HEK293 (cell line): ENCODE results near the gene ACOT8.

ENCODE experiments used
- CTCF ChIA-PET: fragments of 350-600 bp; formaldehyde crosslinking; extraction: SDS; loops from one replicate; lab custom pipeline; 2021; ENCODE audit warnings: antibody characterized with exemption; lab: Yijun Ruan, JAX
- POLR2A ChIA-PET: fragments of 300-600 bp; formaldehyde crosslinking; extraction: SDS; loops from one replicate; lab custom pipeline; 2020; ENCODE audit warnings: antibody characterized with exemption, inconsistent platforms; lab: Yijun Ruan, JAX
- H3K27ac ChIP-seq: fragments of 200-500 bp; sonication (Bioruptor generic); 2 replicates; pipeline ENCODE4 v1.5.1; 2014; ENCODE audit warnings: low read depth, low read length, control low read depth, inconsistent platforms; ENCODE audit errors: extremely low read depth
- H3K36me3 ChIP-seq, 2 experiments: fragments of 200-500 bp in 1 of 2; sonication (Bioruptor generic) in 1 of 2; 1 replicate in 1 of 2; 2 replicates in 1 of 2; pipeline ENCODE4 v1.5.1; 2014 to 2017; ENCODE audit warnings: inconsistent platforms in 2 of 2, low read length in 2 of 2; ENCODE audit not compliant: control insufficient read depth in 2 of 2, insufficient read depth in 1 of 2
- H3K4me1 ChIP-seq: fragments of 200-500 bp; sonication (Bioruptor generic); 2 replicates; pipeline ENCODE4 v1.5.1; 2014; ENCODE audit warnings: mild to moderate bottlenecking, low read length, inconsistent platforms; ENCODE audit not compliant: control insufficient read depth, insufficient read depth
- H3K4me3 ChIP-seq: 2 replicates; pipeline ENCODE4 v1.5.1; 2011; ENCODE audit warnings: low read depth, mild to moderate bottlenecking, control low read depth, low read length, moderate library complexity
- H3K9me3 ChIP-seq: fragments of 200-500 bp; sonication (Bioruptor generic); 2 replicates; pipeline ENCODE4 v1.5.1; 2014; ENCODE audit warnings: low read depth, low read length, inconsistent platforms; ENCODE audit not compliant: control insufficient read depth, insufficient read depth
- FEZF1 ChIP-seq: fragments of 450-650 bp; formaldehyde crosslinking; IDR thresholded peaks from 2 replicates; pipeline ENCODE4 v1.5.1; 2016; ENCODE audit warnings: missing biosample characterization, missing genetic modification characterization
- GLIS1 ChIP-seq: fragments of 450-650 bp; formaldehyde crosslinking; IDR thresholded peaks from 2 replicates; pipeline ENCODE4 v1.5.1; 2016; ENCODE audit warnings: missing biosample characterization, missing genetic modification characterization
- HOXA7 ChIP-seq: sonication (generic); formaldehyde crosslinking; IDR thresholded peaks from 2 replicates; pipeline ENCODE4 v1.8.1; 2022; ENCODE audit warnings: missing genetic modification reagents, borderline replicate concordance
- OSR2 ChIP-seq: fragments of 450-650 bp; formaldehyde crosslinking; IDR thresholded peaks from 2 replicates; pipeline ENCODE4 v1.5.1; 2016; ENCODE audit warnings: missing biosample characterization, missing genetic modification characterization
- ZBTB7A ChIP-seq: fragments of 450-650 bp; formaldehyde crosslinking; IDR thresholded peaks from 2 replicates; pipeline ENCODE4 v1.5.1; 2016; ENCODE audit warnings: low read depth, missing biosample characterization, missing genetic modification characterization
- ZFHX2 ChIP-seq: fragments of 450-650 bp; formaldehyde crosslinking; conservative IDR thresholded peaks from 2 replicates; pipeline ENCODE4 v1.5.1; 2016; ENCODE audit warnings: missing biosample characterization, missing genetic modification characterization
- ZFP37 ChIP-seq: fragments of 450-650 bp; formaldehyde crosslinking; IDR thresholded peaks from 2 replicates; pipeline ENCODE4 v1.5.1; 2016; ENCODE audit warnings: missing biosample characterization, missing genetic modification characterization
- ZNF121 ChIP-seq: fragments of 450-650 bp; formaldehyde crosslinking; IDR thresholded peaks from 2 replicates; pipeline ENCODE4 v1.5.1; 2016; ENCODE audit warnings: missing biosample characterization, missing genetic modification characterization
- ZNF132 ChIP-seq: fragments of 450-650 bp; formaldehyde crosslinking; IDR thresholded peaks from 2 replicates; pipeline ENCODE4 v1.5.1; 2017; ENCODE audit warnings: missing biosample characterization, missing genetic modification characterization, borderline replicate concordance
- ZNF221 ChIP-seq: fragments of 450-650 bp; formaldehyde crosslinking; IDR thresholded peaks from 2 replicates; pipeline ENCODE4 v1.5.1; 2017; ENCODE audit warnings: missing biosample characterization, missing genetic modification characterization, borderline replicate concordance
- ZNF266 ChIP-seq: fragments of 450-650 bp; formaldehyde crosslinking; IDR thresholded peaks from 2 replicates; pipeline ENCODE4 v1.5.1; 2016; ENCODE audit warnings: missing biosample characterization, missing genetic modification characterization, low read depth
- ZNF302 ChIP-seq: fragments of 450-650 bp; formaldehyde crosslinking; IDR thresholded peaks from 2 replicates; pipeline ENCODE4 v1.5.1; 2016; ENCODE audit warnings: missing biosample characterization, missing genetic modification characterization, low read depth
- ZNF391 ChIP-seq: fragments of 450-650 bp; formaldehyde crosslinking; IDR thresholded peaks from 2 replicates; pipeline ENCODE4 v1.5.1; 2016; ENCODE audit warnings: low read depth, missing biosample characterization, missing genetic modification characterization, borderline replicate concordance
- ZNF423 ChIP-seq: fragments of 450-650 bp; formaldehyde crosslinking; IDR thresholded peaks from 2 replicates; pipeline ENCODE4 v1.5.1; 2016; ENCODE audit warnings: missing biosample characterization, missing genetic modification characterization
- ZNF514 ChIP-seq: fragments of 450-650 bp; formaldehyde crosslinking; IDR thresholded peaks from 2 replicates; pipeline ENCODE4 v1.5.1; 2016; ENCODE audit warnings: missing biosample characterization, missing genetic modification characterization
- ZNF610 ChIP-seq: fragments of 450-650 bp; formaldehyde crosslinking; IDR thresholded peaks from 2 replicates; pipeline ENCODE4 v1.5.1; 2016; ENCODE audit warnings: missing biosample characterization, missing genetic modification characterization, borderline replicate concordance
- ZNF670 ChIP-seq: fragments of 450-650 bp; formaldehyde crosslinking; IDR thresholded peaks from 2 replicates; pipeline ENCODE4 v1.5.1; 2016; ENCODE audit warnings: missing biosample characterization, missing genetic modification characterization, low read depth
- ZNF792 ChIP-seq: fragments of 450-650 bp; formaldehyde crosslinking; IDR thresholded peaks from 2 replicates; pipeline ENCODE4 v1.5.1; 2016; ENCODE audit warnings: missing biosample characterization, missing genetic modification characterization
- TF ChIP-seq, protein P1 (sequence below): fragments of 450-650 bp; formaldehyde crosslinking; IDR thresholded peaks from 2 replicates; pipeline ENCODE4 v1.5.1; 2016; ENCODE audit warnings: missing biosample characterization, missing genetic modification characterization
- TF ChIP-seq, protein P2 (sequence below): fragments of 450-650 bp; formaldehyde crosslinking; IDR thresholded peaks from 2 replicates; pipeline ENCODE4 v1.5.1; 2016; ENCODE audit warnings: missing biosample characterization, missing genetic modification characterization
- TF ChIP-seq, protein P3 (sequence below): fragments of 450-650 bp; formaldehyde crosslinking; IDR thresholded peaks from 2 replicates; pipeline ENCODE4 v1.5.1; 2016; ENCODE audit warnings: missing biosample characterization, missing genetic modification characterization, low read depth

The ACOT8 gene

DNA sequence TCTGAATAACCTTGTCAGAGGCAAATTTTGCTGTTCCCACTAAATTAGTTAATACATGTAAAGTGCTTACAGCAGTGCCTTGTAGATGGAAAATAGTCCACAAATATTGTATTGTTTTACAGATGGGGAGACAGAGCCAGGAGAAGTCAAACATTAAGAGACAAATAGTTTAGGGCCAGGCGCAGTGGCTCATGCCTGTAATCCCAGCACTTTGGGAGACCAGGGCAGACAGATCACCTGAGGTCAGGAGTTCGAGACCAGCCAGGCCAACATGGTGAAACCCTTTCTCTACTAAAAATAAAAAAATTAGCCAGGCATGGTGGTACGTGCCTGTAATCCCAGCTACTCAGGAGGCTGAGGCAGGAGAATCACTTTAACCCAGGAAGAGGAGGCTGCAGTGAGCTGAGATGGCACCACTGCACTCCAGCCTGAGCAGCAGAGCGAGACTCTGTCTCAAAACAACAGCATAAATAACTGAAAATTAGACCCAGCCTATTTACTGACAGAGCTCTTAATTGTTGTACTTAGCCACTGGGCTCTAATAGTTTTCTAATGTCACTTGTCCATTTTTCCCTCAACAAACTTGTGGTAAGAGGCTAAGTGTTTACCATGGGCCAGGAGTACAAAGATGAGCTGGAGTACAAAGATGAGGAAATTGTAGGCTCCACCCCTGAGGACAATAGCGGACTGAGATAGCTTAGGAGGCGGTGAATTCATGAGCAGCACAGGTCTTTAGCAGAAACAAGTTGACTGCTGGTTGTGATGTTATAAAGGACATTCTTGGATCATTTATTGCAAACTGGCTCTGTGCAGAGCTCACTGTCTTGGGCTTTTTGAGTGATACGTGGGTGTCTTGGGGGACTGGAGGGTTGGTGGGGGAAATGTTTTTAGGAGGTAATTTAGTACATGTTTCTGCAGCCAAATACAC is 6.6 kb upstream of the ACOT8 start:
- Histone ChIP-seq H3K4me3 (no peak overlapping the region), H3K9me3 (no peaks in the 10 kb centered on the region), H3K4me1 (peaks cover 5% of the 10 kb centered on the region), H3K27ac (no peak overlapping the region), H3K36me3 (no peaks in the 10 kb centered on the region; a peak in 1 of 3 replicates)
- ChIA-PET POLR2A (interaction anchor here (0.8 kb wide), 1 partner anchor 17 kb away, joined by 3 read pairs; the partner anchor contains the start of gene ZSWIM1), CTCF (no interaction called here)
- TF ChIP-seq ZNF423 (tag by site-specific recombination) (no peak), GLIS1 (tag by site-specific recombination) (no peak), HOXA7 (CRISPR knock-in tag) (no peak), ZNF670 (tag by site-specific recombination) (no peak), ZNF792 (no peak), ZNF266 (tag by site-specific recombination) (no peak), ZNF221 (tag by site-specific recombination) (no peak), ZNF132 (tag by site-specific recombination) (no peak), ZNF391 (tag by site-specific recombination) (no peak), ZNF610 (no peak), ZFP37 (tag by site-specific recombination) (no peak), FEZF1 (tag by site-specific recombination) (no peak), ZNF302 (no peak), ZBTB7A (no peak), ZFHX2 (no peak), ZNF514 (tag by site-specific recombination) (no peak)
- TF ChIP-seq, protein P1, sequence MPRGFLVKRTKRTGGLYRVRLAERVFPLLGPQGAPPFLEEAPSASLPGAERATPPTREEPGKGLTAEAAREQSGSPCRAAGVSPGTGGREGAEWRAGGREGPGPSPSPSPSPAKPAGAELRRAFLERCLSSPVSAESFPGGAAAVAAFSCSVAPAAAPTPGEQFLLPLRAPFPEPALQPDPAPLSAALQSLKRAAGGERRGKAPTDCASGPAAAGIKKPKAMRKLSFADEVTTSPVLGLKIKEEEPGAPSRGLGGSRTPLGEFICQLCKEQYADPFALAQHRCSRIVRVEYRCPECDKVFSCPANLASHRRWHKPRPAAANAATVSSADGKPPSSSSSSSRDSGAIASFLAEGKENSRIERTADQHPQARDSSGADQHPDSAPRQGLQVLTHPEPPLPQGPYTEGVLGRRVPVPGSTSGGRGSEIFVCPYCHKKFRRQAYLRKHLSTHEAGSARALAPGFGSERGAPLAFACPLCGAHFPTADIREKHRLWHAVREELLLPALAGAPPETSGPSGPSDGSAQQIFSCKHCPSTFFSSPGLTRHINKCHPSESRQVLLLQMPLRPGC (tag by site-specific recombination), result no peak

DNA sequence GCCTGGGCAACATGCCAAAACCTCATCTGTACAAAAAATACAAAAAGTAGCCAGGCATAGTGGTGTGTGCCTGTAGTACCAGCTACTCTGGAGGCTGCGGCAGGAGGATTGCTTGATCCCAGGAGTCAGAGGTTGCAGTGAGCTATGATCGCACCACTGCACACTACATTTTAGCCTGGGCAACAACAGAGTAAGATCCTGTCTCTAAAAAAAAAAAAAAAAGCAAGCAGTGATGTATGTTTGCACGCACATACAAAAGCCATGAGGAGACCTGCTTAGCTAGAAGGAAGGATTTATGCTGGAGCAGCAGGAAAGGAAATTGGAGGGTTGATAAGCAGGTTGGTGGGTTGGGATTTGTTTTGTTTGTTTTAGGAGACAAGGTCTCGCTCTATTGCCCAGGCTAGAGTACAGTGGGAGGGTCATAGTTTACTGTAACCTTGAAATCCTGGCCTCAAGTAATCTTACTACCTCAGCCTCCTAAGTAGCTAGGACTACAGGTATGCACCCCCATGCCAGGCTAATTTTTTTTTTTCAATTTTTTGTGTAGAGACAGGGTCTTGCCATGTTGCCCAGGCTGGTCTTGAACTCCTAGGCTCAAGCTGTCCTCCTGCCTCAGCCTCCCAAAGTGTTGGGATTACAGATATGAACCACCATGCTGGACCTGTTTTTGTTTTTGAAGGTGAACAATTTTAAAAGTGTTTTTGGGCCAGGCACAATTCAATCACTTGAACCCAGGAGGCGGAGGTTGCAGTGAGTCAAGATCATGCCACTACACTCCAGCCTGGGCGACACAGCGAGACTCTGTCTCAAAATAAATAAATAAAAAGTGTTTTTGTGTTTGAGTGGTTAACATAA is 4.3 kb upstream of the ACOT8 start:
- H3K36me3 ChIP-seq, result no peaks in the 10 kb centered on the region
- CTCF ChIA-PET, result interaction anchor here (0.6 to 1.4 kb wide), 3 partner anchors 62 to 149 kb away, joined by 4 to 9 read pairs (median 5); no protein-coding TSS in a partner anchor
- H3K27ac ChIP-seq, result no peak overlapping the region
- H3K9me3 ChIP-seq, result no peaks in the 10 kb centered on the region
- POLR2A ChIA-PET, result interaction anchor here (0.6 to 1.4 kb wide), 5 partner anchors 17 to 74 kb away, joined by 3 to 4 read pairs (median 3); no protein-coding TSS in a partner anchor
- no peak overlapping the region for H3K4me3 ChIP-seq
- H3K4me1 ChIP-seq, result peaks cover 5% of the 10 kb centered on the region
- TF ChIP-seq, protein P2, sequence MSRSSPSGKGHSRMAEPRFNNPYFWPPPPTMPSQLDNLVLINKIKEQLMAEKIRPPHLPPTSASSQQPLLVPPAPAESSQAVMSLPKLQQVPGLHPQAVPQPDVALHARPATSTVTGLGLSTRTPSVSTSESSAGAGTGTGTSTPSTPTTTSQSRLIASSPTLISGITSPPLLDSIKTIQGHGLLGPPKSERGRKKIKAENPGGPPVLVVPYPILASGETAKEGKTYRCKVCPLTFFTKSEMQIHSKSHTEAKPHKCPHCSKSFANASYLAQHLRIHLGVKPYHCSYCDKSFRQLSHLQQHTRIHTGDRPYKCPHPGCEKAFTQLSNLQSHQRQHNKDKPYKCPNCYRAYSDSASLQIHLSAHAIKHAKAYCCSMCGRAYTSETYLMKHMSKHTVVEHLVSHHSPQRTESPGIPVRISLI (tag by site-specific recombination), result peak; percentile 59
- TF ChIP-seq OSR2 (peak; percentile 66), ZNF121 (tag by site-specific recombination) (peak; percentile 43; the same call in 1 of the 2 replicates)
- TF ChIP-seq, protein P3, sequence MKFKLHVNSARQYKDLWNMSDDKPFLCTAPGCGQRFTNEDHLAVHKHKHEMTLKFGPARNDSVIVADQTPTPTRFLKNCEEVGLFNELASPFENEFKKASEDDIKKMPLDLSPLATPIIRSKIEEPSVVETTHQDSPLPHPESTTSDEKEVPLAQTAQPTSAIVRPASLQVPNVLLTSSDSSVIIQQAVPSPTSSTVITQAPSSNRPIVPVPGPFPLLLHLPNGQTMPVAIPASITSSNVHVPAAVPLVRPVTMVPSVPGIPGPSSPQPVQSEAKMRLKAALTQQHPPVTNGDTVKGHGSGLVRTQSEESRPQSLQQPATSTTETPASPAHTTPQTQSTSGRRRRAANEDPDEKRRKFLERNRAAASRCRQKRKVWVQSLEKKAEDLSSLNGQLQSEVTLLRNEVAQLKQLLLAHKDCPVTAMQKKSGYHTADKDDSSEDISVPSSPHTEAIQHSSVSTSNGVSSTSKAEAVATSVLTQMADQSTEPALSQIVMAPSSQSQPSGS (tag by site-specific recombination), result no peak
